UCSD-AML1 (cell line): ENCODE results near the gene PIWIL1.

Experiments used
- DNase-seq: peaks from one replicate; lab custom pipeline; 2025; ENCODE audit not compliant: unreplicated experiment; lab: John Stamatoyannopoulos, UW

Gene PIWIL1

GRCh38 chr12:130336723-130337487, 782 bp upstream of the PIWIL1 start:
- DNase-seq = no peak

- no peak for DNase-seq
These were observed 1.3 kb downstream of the PIWIL1 start for GRCh38 chr12:130338794-130339601.

- no peak for DNase-seq
These were observed 2.3 kb downstream of the PIWIL1 start for GRCh38 chr12:130339951-130340350.

- no peak for DNase-seq
These were observed 4.8 kb downstream of the PIWIL1 start for GRCh38 chr12:130342442-130342841.

- no peak for DNase-seq
These were observed 5.2 kb downstream of the PIWIL1 start for GRCh38 chr12:130342842-130343241.

- no peak for DNase-seq
These were observed 6.8 kb downstream of the PIWIL1 start for GRCh38 chr12:130344529-130344928.

GRCh38 chr12:130345292-130345691, 7.6 kb downstream of the PIWIL1 start:
- no peak for DNase-seq

- DNase-seq = no peak
These were observed 9.9 kb downstream of the PIWIL1 start for GRCh38 chr12:130347588-130347987.

- DNase-seq = no peak
These were observed 13.0 kb downstream of the PIWIL1 start for GRCh38 chr12:130350715-130351114.

GRCh38 chr12:130351326-130351725, 13.6 kb downstream of the PIWIL1 start:
- no peak for DNase-seq

- DNase-seq = no peak
These were observed 15.4 kb downstream of the PIWIL1 start for GRCh38 chr12:130353081-130353480.

GRCh38 chr12:130354407-130354806, 16.7 kb downstream of the PIWIL1 start:
- DNase-seq = no peak

GRCh38 chr12:130356222-130356621, 18.5 kb downstream of the PIWIL1 start:
- no peak for DNase-seq

- no peak for DNase-seq
These were observed 19.6 kb downstream of the PIWIL1 start for GRCh38 chr12:130357241-130357640.

- no peak for DNase-seq
These were observed 20.1 kb downstream of the PIWIL1 start for GRCh38 chr12:130357729-130358330.

- DNase-seq = no peak
These were observed 24.4 kb downstream of the PIWIL1 start for GRCh38 chr12:130362060-130362459.

- no peak for DNase-seq
These were observed 26.9 kb downstream of the PIWIL1 start for GRCh38 chr12:130364578-130364977.

GRCh38 chr12:130366159-130366558, 28.5 kb downstream of the PIWIL1 start:
- no peak for DNase-seq

GRCh38 chr12:130367003-130367402, 29.3 kb downstream of the PIWIL1 start:
- no peak for DNase-seq

- no peak for DNase-seq
These were observed 29.8 kb downstream of the PIWIL1 start for GRCh38 chr12:130367523-130367922.

GRCh38 chr12:130369816-130370215, 32.1 kb downstream of the PIWIL1 start:
- DNase-seq = no peak

- DNase-seq = no peak
These were observed 33.6 kb downstream of the PIWIL1 start for GRCh38 chr12:130371296-130371695.
